T-helper 2 cell (primary cell): Measurements from ENCODE around the gene ZFYVE21.

ENCODE experiments used
- DNase-seq, 5 experiments: peaks; one replicate each; pipeline versions ENCODE4 v3.0.0 to v3.0.0-alpha.2; 2012 to 2022

ZFYVE21 gene

DNA sequence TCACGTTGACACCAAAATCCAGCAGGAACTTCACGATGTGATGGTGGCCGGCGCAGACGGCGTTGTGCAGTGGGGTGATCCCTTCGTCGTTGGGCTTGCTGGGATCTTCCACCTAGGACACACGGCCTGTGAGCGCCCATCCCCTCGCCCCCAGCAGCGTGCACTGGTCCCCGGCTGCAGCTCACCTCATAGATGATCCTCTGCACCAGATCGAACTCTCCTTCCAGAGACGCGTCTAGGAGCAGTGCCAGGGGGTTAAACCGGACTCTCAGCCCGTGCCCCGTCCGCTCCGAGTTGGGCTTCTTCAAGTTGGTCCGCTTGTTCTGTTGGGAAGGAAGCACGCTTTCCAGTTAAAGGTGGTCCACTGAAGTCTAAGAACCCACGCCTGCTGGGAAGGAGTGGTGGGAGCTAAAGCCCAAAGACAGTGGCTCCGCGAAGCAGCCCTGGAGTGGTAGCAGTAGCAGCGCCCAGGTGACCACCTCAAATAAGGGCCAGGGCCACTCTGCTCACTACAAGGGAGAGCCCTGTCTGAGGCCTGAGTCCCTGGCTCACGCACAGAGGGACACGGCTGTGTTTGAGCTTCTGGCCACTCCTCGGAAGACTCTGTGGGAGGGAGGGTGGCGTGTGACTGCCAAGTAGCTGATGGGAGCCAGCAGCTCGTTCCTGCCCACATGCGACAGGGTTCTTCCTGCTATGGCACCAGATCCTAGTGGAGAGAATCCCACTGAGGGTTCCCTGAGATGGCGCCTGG lies 23.3 kb downstream of the ZFYVE21 start:
- no peak for DNase-seq

- no peak for DNase-seq
Measured at GRCh38 chr14:103739466-103739792, 23.8 kb downstream of the ZFYVE21 start.

GRCh38 chr14:103739793-103740501 lies 24.3 kb downstream of the ZFYVE21 start:
- no peak for DNase-seq

- DNase-seq: no peak
Measured at GRCh38 chr14:103740991-103741689, 25.5 kb downstream of the ZFYVE21 start.

- no peak for DNase-seq
Measured at GRCh38 chr14:103741876-103742275, 26.3 kb downstream of the ZFYVE21 start.

DNA sequence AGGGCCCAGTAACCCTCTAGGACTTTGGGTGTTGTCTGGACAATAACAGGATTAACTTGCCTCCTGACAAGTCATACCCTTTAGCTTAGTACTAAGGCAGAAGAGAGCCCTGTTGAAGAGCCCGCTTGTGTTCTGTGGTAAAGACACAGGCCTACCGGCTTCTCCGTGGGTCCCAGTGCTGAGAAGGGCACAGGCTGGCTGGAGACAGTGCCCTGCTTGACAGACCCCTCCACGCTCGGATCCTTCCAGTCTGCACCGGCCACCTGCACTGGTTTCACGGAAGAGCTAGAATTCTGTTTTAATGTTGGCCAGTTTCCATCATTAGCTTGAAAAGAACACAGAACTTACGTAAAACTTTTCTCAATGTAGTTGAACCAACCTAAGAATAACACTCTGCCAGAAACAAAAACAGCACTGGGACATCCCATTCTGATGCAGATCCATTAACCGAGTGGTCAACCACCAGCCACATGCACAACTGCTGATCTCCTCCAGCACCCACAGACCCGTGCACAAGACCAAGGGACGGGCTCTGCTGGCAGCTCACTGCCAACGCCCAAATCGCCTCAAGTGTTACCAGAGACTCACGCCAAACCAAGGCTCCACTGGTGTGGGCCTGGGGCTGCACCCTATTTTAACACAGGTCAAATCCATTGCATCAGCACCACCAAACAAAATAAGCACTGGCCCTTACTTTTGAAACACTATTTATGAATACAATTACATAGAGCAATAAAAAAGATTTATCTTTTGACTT lies 27.1 kb downstream of the ZFYVE21 start:
- no peak for DNase-seq

GRCh38 chr14:103743691-103744090 lies 28.1 kb downstream of the ZFYVE21 start:
- no peak for DNase-seq

DNA sequence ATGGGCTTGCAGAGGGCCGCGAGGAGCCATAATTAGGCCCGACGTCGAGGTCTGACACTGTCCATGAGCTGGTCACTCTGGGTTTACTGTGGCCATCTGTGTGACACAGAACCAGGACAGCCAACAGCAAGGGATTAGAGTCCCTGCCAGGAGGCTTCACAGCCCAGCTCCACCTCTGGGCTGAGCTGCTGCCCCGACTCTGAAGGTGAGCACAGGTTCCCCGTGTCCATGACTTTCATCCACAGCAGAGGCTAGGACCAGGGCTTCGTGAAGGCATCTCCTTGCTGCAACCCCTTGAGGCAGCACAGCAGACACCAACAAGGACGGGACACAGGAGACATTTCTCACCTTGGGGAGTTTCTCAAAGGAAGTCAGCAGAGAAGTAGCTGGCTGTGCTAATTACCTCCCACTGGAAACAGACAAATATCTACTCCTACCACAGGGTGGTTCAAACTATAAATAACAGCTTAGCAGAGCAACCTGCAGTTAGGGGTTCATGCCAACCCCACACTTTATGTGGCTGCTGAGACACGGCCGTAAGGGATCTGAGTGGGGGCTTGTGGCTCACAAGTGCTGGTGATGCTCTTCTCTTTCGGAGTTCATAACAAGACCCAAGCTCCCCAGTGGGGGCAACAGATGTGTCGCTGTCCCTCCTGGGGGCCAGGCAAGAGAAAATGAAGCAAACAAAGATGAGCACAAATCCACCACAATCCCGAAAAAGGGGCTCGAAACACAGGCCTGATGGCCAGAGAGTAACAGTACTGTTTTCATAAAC lies 29.2 kb downstream of the ZFYVE21 start:
- DNase-seq: no peak

DNA sequence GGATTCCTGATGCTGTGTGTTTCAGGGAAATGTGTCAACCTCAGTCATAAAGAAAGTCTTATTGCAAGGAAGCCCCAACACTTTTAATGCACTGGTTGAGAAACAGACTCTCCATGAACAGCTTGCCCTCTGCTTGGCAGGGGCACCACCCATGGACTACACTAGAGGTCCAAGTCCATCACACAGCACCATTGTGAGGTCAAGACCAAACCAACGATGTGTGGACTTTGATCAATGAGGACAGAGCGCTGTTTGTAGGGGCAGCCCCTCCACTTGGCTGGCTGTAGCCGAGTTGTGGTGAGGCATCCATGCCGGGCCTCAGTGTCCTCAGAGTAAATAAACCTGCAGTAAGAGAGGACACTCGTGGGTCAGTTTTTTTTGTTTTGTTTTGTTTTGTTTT lies 29.8 kb downstream of the ZFYVE21 start:
- no peak for DNase-seq

GRCh38 chr14:103746701-103747100 lies 31.1 kb downstream of the ZFYVE21 start:
- DNase-seq: no peak

DNA sequence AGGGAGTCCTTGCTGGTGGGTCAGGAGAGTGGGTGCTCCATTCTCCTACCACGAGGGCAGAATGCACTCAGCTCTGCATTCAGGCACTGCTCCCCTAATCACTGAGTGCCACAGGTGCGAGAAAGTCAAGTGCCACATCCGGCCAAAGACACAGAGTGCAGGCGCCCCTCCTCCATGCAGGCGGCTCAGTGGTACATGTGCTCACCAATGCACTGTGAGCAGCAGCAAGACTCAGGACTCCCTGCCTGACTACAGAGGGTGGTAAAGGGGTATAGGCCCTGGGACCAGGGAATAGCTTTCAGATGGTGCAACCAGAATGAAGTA lies 32.9 kb downstream of the ZFYVE21 start:
- peak in 2 of 5 experiments; percentile 39 to 87 for DNase-seq

DNA sequence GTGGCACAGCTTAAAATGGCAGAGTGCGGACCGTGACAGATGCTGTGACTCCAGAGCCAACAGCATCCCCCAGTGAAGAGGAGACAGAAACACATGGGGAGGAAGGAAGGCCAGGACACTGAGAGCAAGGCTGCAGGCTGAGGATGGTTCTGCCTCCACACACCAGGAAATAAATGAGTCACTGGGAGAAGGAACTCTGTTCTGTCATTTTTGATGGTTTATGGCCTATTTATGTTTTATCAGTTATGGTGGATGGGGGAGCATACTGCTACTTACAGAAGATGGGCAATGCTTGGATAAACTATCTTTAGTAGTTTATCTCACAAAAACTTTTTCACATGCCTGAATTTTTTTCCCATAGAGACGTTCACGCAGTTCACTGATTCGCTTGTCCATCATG lies 33.8 kb downstream of the ZFYVE21 start:
- DNase-seq: no peak

DNA sequence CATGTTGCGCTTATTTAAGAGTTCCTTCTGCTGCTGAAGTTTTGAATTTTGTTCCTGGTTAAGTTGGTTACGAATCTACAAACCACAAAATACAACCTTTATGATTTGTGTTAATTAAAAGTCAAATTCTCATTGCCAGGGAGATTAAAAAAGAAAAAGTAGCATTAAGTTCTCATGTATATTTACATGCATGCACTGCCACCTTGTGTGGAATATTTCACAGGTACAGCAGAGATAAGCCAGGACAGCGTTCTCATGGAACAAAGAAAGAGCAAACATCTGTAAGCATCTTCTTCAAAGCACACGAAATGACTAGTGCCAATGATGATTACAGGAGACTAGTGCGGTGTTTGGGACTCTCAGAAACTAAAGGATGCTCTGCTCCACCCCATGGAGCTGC lies 34.2 kb downstream of the ZFYVE21 start:
- DNase-seq: no peak

GRCh38 chr14:103753774-103754173 lies 38.2 kb downstream of the ZFYVE21 start:
- DNase-seq: no peak

DNA sequence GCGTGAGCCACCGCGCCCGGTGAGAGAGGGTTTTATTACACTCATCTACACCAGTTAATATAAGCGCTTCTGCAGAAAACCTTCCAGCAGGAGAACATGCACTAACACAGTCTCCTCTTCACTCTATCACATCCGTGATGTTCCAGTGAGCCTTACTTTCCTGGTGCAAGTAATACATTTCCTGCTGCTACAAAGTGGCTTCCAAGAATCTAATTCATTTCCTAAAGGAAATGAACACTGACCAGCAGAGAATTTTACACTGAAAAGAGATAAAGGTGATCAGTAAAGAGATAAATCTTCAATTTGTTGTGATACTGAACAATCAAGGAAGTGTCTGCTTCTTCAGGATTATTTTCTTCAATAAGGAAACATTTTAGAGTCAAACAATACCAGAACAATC lies 39.5 kb downstream of the ZFYVE21 start:
- no peak for DNase-seq

DNA sequence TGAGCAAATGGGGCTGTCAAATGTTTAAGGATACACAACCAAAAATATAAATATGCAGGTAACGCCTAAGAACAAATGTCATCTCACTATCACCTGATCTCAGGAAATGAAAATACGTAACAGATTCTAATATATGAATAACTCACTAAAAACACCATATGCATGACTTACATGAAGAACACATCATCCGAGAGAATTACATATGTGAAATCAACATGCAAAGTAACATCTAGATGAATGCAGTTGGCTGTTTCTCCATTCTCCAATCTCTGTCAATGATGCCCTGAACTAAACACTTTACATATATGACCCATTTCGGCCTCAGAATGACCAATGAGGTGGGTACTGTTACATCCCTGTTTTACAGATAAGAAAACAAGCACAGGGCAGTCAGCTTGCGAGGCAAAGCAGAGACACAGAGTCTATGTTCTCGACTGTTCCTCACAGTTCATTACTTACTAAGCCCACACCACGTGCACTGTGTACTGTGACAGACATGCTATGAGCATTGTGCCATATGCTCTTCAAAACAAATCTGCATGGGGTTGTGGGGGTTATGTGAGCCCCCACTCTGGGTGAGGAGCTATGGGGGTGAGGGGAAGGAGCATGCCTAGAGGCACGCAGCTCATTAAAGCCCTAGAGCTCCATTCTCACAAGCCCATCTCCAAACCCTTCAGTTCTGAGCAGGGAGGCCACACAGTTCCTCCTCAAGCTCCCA lies 42.6 kb downstream of the ZFYVE21 start:
- DNase-seq: no peak

DNA sequence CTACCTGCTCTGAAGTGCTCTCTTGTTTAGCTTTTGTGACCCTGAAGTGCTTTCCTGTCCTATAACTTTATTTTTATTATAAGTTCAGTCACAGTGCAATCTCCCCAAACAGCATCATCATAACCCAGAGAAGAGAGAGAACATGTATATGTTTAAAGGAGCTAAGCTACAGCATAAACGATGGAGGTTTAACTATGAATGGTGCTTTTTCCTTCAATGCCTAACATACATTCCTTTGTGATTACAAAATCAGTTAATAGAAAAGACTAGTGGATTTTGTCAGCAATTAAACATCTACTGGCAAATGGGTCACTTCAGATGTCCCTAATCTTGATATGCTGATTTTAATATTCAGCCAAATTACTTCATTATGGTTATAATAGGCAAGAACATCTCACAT lies 46.4 kb downstream of the ZFYVE21 start:
- no peak for DNase-seq

DNA sequence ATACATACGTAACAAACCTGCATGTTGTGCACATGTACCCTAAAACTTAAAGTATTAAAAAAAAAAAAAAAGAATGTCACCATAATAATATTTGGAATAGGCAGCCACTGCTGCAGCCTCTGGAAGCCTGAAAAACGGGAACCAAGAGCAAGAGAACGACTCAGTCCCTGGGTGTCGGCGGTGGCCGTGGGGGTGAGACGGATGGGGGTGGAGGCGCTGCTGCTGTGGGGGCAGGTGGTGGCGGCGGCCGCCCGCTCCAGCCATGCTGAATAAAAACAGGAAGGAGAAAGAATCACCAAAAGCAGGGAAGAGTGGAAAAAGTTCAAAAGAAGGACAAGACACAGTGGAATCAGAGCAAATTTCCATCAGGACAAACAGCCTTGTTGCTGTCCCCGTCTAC lies 46.9 kb downstream of the ZFYVE21 start:
- no peak for DNase-seq

DNA sequence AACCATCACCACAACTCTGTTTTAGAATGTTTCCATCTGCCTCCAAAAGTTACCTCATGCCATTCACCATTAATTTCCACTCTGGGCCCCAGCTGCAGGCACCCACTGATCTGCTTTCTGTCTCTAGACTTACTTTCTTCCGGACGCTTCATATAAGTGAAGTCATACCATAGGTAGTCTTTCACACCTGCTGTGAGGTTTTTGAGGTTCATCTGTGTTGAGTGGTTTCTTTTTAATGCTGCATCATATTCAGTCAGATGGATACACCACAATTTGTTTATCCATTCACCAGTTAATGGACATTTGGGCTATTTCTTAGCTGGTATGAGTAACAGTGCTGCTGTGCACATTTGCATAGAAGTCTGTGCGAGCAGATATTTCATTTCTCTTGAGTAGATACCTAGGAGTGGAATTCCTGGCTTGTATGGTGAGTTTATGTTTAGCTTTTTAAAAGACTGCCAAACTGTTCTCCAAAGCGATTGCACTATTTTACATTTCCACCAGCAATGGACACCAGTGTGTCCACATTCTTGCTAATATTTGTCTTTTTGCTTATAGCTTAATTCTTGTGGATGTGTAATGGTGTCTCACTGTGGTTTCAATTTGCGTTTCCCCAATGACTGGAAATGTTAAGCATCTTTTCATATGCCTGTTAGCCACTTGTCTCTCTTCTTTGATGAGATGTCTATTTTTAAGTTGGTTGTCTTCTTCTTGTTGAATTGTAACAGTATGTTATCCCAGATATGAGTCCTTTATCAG lies 48.3 kb downstream of the ZFYVE21 start:
- no peak for DNase-seq

DNA sequence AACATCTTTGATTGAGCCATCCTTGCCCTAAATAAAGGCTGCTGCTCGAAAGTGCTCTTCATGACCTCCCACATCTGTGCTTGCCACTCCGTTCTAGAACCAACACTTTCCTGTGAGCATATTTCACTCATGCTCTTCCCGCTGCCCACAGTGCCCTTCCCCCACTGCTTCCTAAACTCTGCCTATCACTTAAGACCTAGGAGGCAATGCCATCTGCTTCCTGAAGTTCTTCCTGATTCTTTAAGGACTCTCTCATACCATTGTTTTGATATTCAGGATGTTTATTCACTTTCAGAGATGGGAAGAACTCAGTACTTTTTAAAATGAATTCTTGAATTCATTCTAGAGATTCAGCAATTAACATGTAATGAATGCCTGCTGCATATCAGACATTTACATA lies 49.9 kb downstream of the ZFYVE21 start:
- DNase-seq: no peak

DNA sequence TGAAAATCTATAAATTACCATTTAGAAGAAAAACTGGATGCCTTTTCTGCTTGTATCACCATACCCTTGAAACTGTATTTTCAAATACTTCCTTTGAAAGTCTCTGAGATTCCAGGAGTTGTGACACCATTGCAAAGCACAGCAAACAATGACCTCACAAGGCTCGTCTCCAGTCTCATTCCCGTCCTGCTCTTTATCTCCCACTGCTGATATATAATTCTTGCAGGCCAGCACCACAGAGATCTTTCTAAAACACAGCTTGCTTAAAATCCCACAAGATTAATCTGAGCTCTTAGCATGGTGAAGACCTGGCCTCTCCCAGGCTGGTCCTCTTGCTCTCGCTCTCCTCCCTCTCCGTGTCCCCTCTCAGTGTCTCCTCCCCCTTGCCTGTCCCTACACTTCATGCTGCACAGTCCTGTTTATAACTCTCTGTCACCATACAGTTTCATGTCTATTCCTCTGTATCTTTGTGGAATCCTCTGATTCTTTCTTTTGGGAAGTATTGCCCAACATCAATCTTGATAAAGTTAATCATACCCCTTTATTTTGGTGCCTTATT lies 51.8 kb downstream of the ZFYVE21 start:
- DNase-seq: no peak
